GM18505 (cell line): ENCODE data around the gene CCDC71.

Experiments used
- ATAC-seq: cut with Tn5 transposase; IDR thresholded peaks from one replicate; pipeline ENCODE4 v1.9.1; 2021; ENCODE audit not compliant: unreplicated experiment
- POLR2A ChIP-seq: IDR thresholded peaks from 4 replicates; pipeline ENCODE4 v1.6.1; 2011; ENCODE audit warnings: borderline replicate concordance; ENCODE audit not compliant: insufficient read depth, insufficient read length; ENCODE audit errors: extremely low read depth

The CCDC71 gene

GRCh38 chr3:49161197-49161596, 4.9 kb downstream of the CCDC71 start:
- no peak for ATAC-seq
- TF ChIP-seq POLR2A = no peak

- TF ChIP-seq POLR2A = no peak
- no peak for ATAC-seq
These were observed 7.3 kb downstream of the CCDC71 start for GRCh38 chr3:49158792-49159191.

- no peak for TF ChIP-seq POLR2A
- no peak for ATAC-seq
These were observed 7.9 kb downstream of the CCDC71 start for GRCh38 chr3:49158103-49158709.

DNA sequence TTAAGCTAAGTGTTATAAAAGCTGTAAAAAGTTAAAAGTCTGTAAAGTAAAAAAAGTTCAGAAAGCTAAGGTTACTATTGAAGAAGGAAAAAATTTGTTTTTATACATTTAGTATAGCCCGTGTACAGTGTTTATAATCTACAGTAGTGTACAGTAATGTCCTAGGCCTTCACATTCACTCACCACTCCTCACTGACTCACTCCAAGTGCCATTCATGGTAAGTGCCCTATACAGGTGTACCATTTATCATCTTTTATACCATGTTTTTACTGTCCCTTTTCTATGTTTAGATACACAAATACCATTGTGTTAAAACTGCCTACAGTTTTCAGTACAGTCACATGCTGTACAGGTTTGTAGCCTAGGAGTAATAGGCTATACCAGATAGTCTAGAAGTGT, 8.8 kb downstream of the CCDC71 start:
- TF ChIP-seq POLR2A = no peak
- ATAC-seq = no peak

DNA sequence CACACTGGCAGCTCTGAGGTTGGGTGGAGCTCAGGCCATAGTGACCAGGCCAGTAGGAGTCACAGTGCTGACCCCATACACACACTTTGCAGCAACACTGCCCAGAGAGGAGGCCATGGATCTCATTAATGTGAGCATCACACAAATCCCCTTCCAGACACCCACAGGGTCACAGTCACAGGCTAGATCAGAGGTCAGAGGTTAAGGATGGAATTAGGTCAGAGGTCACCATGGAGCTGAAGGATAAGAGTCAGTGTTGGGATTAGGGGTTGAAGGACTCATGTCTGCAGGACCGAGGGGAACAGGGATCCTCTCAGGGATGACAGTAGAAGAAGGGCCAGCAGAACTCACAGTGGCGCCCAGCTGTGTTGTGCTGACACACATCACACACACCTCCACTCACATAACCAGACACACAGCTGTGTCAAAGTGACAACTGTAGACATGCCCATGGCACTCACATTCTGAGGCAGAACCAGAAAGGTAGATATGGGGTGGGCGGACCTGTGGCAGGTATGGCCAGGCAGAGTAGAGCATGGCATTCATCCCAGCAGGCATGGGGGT, 12.7 kb downstream of the CCDC71 start:
- TF ChIP-seq POLR2A = no peak
- ATAC-seq = no peak

- ATAC-seq = no peak
- TF ChIP-seq POLR2A = no peak
These were observed 14.5 kb downstream of the CCDC71 start for GRCh38 chr3:49151610-49152009.

DNA sequence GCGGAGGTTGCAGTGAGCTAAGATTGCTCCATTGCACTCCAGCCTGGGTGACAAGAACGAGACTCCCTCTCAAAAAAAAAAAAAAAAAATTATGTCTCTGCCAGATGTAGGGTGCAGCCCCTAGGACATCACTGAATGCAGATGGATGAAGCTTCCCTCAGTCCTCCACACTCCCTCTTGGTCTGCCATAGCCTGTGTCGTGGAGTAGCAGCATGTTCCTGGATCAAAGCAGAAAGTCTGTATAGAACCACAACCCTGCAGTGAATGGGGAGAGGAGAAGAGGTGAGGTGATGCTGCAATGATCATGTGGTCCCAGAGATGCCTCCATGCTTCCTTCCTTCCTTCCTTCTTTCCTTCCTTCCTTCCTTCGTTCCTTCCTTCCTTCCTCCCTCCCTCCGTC, 18.0 kb downstream of the CCDC71 start:
- TF ChIP-seq POLR2A = no peak
- no peak for ATAC-seq

DNA sequence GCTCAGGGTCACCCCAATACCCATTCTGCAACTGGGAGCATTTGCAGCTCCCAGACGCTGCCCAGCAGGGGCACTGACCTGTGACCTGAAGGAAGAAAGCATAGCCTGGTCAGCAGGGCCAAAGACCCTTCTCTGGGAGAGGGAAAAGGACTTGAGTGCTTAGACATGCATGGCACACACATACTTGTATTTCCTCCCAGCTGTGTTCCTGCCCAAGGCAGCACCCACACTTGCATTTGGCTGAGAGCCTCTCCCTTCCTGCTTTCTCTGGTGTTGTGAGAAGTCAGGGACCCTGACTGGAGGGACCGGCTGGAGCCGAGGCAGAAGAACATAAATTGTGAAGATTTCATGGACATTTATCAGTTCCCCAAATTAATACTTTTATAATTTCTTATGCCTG, 26.1 kb downstream of the CCDC71 start:
- ATAC-seq = no peak
- TF ChIP-seq POLR2A = no peak

DNA sequence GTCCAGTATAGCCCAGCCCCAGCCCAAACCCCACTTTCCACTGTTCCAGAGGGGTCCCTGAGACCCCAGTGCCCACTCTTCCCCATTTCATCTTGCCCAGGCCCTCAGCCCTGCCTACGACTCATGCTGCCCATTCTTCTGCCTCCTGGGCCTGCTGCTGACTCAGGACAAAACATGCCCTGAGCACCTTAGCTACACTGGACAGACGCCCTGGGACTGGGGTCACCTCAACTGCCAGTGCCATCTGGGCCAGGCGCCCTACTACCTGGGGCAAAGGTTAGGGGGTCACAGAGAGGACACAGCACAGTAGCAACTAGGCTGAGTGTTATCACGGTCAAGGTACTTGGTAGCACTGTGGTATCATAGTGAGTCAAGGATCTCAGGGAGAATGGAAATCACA, 30.6 kb downstream of the CCDC71 start:
- ATAC-seq = no peak
- no peak for TF ChIP-seq POLR2A

GRCh38 chr3:49134471-49135265, 31.5 kb downstream of the CCDC71 start:
- no peak for TF ChIP-seq POLR2A
- ATAC-seq = no peak

- ATAC-seq = no peak
- TF ChIP-seq POLR2A = no peak
These were observed 32.7 kb downstream of the CCDC71 start for GRCh38 chr3:49133226-49133951.

DNA sequence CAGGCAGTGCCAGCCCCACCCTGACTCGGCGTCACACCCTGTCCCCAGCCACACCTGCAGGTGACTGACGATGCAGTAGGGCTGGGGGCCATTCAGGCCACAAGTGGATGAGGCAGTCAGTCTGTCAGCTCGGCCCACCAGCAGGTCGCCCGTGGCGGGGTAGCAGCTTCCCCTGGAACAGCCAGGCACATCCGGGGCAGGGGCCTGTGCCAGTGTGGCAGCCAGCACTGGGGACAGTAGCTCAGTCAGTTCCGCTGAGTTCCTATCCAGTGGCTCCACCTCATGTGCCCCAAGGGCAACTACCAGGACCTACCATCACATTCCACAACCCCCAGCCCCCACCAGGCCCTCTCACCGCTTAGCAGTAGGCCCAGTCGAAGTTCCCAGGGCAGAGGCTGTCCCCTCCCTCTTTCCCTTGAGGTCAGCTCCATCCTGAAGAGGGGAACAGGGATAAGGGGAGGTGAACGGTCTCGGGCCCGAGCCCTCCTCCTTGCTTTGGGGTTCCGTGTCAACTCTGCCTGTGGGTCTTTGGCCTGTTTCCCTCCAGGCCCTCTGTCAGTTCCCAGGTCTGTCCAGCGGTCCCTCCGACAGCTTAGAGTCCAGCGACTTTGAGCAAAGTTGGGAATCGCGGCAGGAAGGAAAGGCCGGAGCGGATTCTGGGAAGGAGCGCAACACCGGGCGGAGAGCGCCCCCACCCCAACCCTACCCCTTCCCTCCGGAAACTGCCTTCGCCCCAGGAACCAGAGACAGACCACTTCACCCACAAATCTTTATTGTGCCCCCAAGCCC, 33.5 kb downstream of the CCDC71 start, which contains the start of gene LAMB2:
Gene LAMB2, minus strand, starts transcription at position 614 of the 789 bp plus-strand sequence. Its CDS starts 183 bp downstream, at position 431.
- ATAC-seq = no peak
- TF ChIP-seq POLR2A = no peak

- no peak for ATAC-seq
- TF ChIP-seq POLR2A = no peak
These were observed 34.1 kb downstream of the CCDC71 start for GRCh38 chr3:49132073-49132436.
